B cell (primary cell): ENCODE measurements around the gene SNX19. TPM values are rescaled to one million over a fixed set of nuclear protein-coding genes. Genes with fewer than 3 reads are reported as not detected.

Experiments used
- ATAC-seq: fragments of 200-7000 bp; cut with Tn5 transposase; one replicate; pipeline ENCODE4 v1.10.0; 2021; ENCODE audit warnings: low read depth, mild to moderate bottlenecking, moderate number of reproducible peaks, moderate library complexity
- CTCF ChIA-PET: fragments of 350-600 bp; sonication (Branson Sonifier 250); formaldehyde crosslinking; loops from one replicate; lab custom pipeline; 2021; ENCODE audit warnings: antibody characterized with exemption, inconsistent platforms; lab: Charles Lee
- POLR2A ChIA-PET: fragments of 350-600 bp; sonication (Branson Sonifier 250); formaldehyde crosslinking; loops from one replicate; lab custom pipeline; 2021; ENCODE audit warnings: antibody characterized with exemption; lab: Charles Lee
- DNase-seq: peaks from one replicate; pipeline ENCODE4 v3.0.0; 2013
- H2AFZ ChIP-seq: 2 replicates; pipeline ENCODE4 v1.6.1; 2012; ENCODE audit warnings: mild to moderate bottlenecking, low read depth, low read length; ENCODE audit not compliant: insufficient read depth, poor library complexity, severe bottlenecking
- H3K27ac ChIP-seq, 2 donors: 1 replicate in 1 of 2; 2 replicates in 1 of 2; pipeline ENCODE4 v1.5.1; 2012 to 2013; ENCODE audit warnings: low read length in 2 of 2, mild to moderate bottlenecking in 2 of 2, moderate library complexity in 1 of 2
- H3K27me3 ChIP-seq, 4 experiments: fragments of 200-600 bp in 1 of 4; sonication (generic) in 1 of 4; replicated peaks in 1 of 4; 1 replicate in 2 of 4; 2 replicates in 2 of 4; pipeline versions ENCODE4 v1.6.1 to v1.7.0; 2013 to 2016; ENCODE audit warnings: low read length in 3 of 4, mild to moderate bottlenecking in 2 of 4, mixed read lengths in 1 of 4, moderate library complexity in 1 of 4; ENCODE audit not compliant: insufficient read depth in 4 of 4, control insufficient read depth in 3 of 4; ENCODE audit errors: control extremely low read depth in 1 of 4
- H3K36me3 ChIP-seq, 2 experiments: replicated peaks in 1 of 2; 1 replicate in 1 of 2; 2 replicates in 1 of 2; pipeline versions ENCODE4 v1.6.1 to v1.7.1; 2013; ENCODE audit warnings: low read length in 1 of 2; ENCODE audit not compliant: insufficient read depth in 2 of 2, control insufficient read depth in 1 of 2; ENCODE audit errors: control extremely low read depth in 1 of 2, extremely low read depth in 1 of 2
- H3K4me1 ChIP-seq, 2 donors: fragments of 200-600 bp in 1 of 2; sonication (generic) in 1 of 2; 1 replicate in 1 of 2; 2 replicates in 1 of 2; pipeline versions ENCODE4 v1.5.1 to v1.6.1; 2013 to 2017; ENCODE audit warnings: low read length in 2 of 2; ENCODE audit not compliant: control insufficient read depth in 2 of 2, insufficient read depth in 2 of 2
- H3K4me2 ChIP-seq: replicated peaks from 2 replicates; pipeline ENCODE3; 2012; ENCODE audit warnings: mild to moderate bottlenecking, low read depth, low read length; ENCODE audit not compliant: poor library complexity, severe bottlenecking
- H3K4me3 ChIP-seq, 5 experiments: fragments of 200-600 bp in 1 of 5; sonication (generic) in 1 of 5; 1 replicate in 3 of 5; 2 replicates in 2 of 5; pipeline versions ENCODE4 v1.5.1 to v1.7.0; 2011 to 2016; ENCODE audit warnings: low read length in 4 of 5, mild to moderate bottlenecking in 4 of 5, low read depth in 2 of 5, control low read depth in 1 of 5, moderate library complexity in 1 of 5; ENCODE audit not compliant: insufficient read depth in 1 of 5; ENCODE audit errors: control extremely low read depth in 1 of 5, extremely low read depth in 1 of 5
- H3K79me2 ChIP-seq: fragments of 200-600 bp; sonication (generic); one replicate; pipeline ENCODE4 v1.6.0; 2016; ENCODE audit warnings: low read length; ENCODE audit not compliant: control insufficient read depth, insufficient read depth
- H3K9ac ChIP-seq: fragments of 200-600 bp; sonication (generic); 2 replicates; pipeline ENCODE4 v1.6.1; 2017; ENCODE audit warnings: mild to moderate bottlenecking, low read length, moderate library complexity
- H3K9me3 ChIP-seq, 3 donors: one replicate each; pipeline versions ENCODE4 v1.6.1 to v1.7.1; 2013; ENCODE audit warnings: low read length in 2 of 3; ENCODE audit not compliant: control insufficient read depth in 2 of 3, insufficient read depth in 1 of 3; ENCODE audit errors: control extremely low read depth in 1 of 3
- H4K20me1 ChIP-seq: 2 replicates; pipeline ENCODE4 v1.6.0; 2012; ENCODE audit warnings: mild to moderate bottlenecking, low read length; ENCODE audit not compliant: insufficient read depth, control insufficient read depth, poor library complexity, severe bottlenecking
- H3K27ac Mint-ChIP-seq: one replicate; pipeline ENCODE4 v1.8.0; 2021; ENCODE audit warnings: mixed read lengths
- H3K27me3 Mint-ChIP-seq: one replicate; pipeline ENCODE4 v1.8.0; 2021; ENCODE audit warnings: mixed read lengths
- H3K4me1 Mint-ChIP-seq: one replicate; pipeline ENCODE4 v1.8.0; 2021; ENCODE audit warnings: mixed read lengths
- H3K4me3 Mint-ChIP-seq: one replicate; pipeline ENCODE4 v1.8.0; 2021; ENCODE audit warnings: mixed read lengths
- H3K9me3 Mint-ChIP-seq: one replicate; pipeline ENCODE4 v1.8.0; 2022; ENCODE audit warnings: mixed read lengths; ENCODE audit not compliant: insufficient read depth
- EZH2 ChIP-seq: IDR thresholded peaks from 2 replicates; pipeline ENCODE4 v1.6.1; 2012; ENCODE audit warnings: borderline replicate concordance, low read depth, mild to moderate bottlenecking, moderate library complexity, low read length; ENCODE audit not compliant: insufficient read depth, poor library complexity, severe bottlenecking
- WGBS: methylation state at CpG from one replicate; pipeline ENCODE4 v1.1.5; 2013; ENCODE audit warnings: missing lambda C conversion rate; ENCODE audit not compliant: insufficient coverage; 5-methylcytosine and 5-hydroxymethylcytosine counted together
- intact Hi-C: fragments of 100-400 bp; cut with micrococcal nuclease; formaldehyde crosslinking; loops from one replicate; pipeline ENCODE4 v1.10.0; 2022
- polyA plus RNA-seq: library from polyadenylated mRNA; depleted of rRNA; stranded (reverse); fragments of >200 nt; gene quantifications from 2 replicates; pipeline ENCODE4 v1.2.3, GENCODE V29; 2012
- total RNA-seq, 2 donors: library from RNA; stranded (reverse); fragments of 120-200 nt in 1 of 2; gene quantifications; 1 replicate in 1 of 2; 2 replicates in 1 of 2; pipeline versions ENCODE4 v1.2.3 to v1.2.4, GENCODE V29; 2013 to 2022
- TF ChIP-seq, protein P1 (sequence below): fragments of 200-600 bp; IDR thresholded peaks from one replicate; pipeline ENCODE4 v1.8.0; 2022; ENCODE audit warnings: antibody characterized with exemption, mild to moderate bottlenecking

SNX19 gene
- total and polyA plus RNA-seq, 2 donors (not counting 1 experiment from before 2014, with no cell fraction given), result 24.2 to 74.0 TPM

DNA sequence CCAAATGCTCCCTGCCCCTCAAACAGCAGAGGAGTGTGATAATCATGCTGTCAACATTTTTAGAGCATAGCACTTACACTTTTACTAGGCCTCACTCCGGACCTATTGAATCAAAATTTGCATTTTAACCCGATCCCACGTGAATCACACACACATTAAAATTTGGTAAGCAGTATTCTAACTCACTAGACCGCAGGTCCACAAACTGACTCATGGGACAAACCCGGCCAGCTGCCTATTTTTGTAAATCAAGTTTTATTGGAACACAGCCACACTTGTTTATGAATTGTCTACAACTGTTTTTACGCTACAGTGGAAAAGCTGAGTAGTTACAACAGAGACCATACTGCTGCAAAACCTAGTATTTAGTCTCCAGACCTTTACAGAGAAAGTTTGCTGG lies 43.3 kb downstream of the SNX19 start:
- DNase-seq (no peak), ATAC-seq (no peak)
- H3K4me2 ChIP-seq, result no peak overlapping the region
- no peaks in the 10 kb centered on the region for H3K9me3 ChIP-seq
- H3K4me3 ChIP-seq, result no peak overlapping the region
- H3K79me2 ChIP-seq, result no peaks in the 10 kb centered on the region
- no peak overlapping the region for H3K4me3 Mint-ChIP-seq
- H3K36me3 ChIP-seq, result peaks cover 19 to 50% of the 10 kb centered on the region in 2 experiments
- 93% methylated on average over 6 of the region's 6 CpGs for WGBS
- CTCF ChIA-PET, result no interaction called here
- H3K27ac ChIP-seq, result no peak overlapping the region
- no peak for TF ChIP-seq EZH2
- TF ChIP-seq, protein P1, sequence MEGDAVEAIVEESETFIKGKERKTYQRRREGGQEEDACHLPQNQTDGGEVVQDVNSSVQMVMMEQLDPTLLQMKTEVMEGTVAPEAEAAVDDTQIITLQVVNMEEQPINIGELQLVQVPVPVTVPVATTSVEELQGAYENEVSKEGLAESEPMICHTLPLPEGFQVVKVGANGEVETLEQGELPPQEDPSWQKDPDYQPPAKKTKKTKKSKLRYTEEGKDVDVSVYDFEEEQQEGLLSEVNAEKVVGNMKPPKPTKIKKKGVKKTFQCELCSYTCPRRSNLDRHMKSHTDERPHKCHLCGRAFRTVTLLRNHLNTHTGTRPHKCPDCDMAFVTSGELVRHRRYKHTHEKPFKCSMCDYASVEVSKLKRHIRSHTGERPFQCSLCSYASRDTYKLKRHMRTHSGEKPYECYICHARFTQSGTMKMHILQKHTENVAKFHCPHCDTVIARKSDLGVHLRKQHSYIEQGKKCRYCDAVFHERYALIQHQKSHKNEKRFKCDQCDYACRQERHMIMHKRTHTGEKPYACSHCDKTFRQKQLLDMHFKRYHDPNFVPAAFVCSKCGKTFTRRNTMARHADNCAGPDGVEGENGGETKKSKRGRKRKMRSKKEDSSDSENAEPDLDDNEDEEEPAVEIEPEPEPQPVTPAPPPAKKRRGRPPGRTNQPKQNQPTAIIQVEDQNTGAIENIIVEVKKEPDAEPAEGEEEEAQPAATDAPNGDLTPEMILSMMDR, result no peak
- no peak overlapping the region for H3K27ac Mint-ChIP-seq
- H2AFZ ChIP-seq, result no peak overlapping the region
- intact Hi-C loops, result no loop called here
- no peaks in the 10 kb centered on the region for H3K9me3 Mint-ChIP-seq
- no peaks in the 10 kb centered on the region for H3K4me1 ChIP-seq
- no peaks in the 10 kb centered on the region for H3K4me1 Mint-ChIP-seq
- no peak overlapping the region for H3K9ac ChIP-seq
- H3K27me3 ChIP-seq, result no peaks in the 10 kb centered on the region
- POLR2A ChIA-PET, result no interaction called here
- H4K20me1 ChIP-seq, result no peaks in the 10 kb centered on the region
- no peaks in the 10 kb centered on the region for H3K27me3 Mint-ChIP-seq

DNA sequence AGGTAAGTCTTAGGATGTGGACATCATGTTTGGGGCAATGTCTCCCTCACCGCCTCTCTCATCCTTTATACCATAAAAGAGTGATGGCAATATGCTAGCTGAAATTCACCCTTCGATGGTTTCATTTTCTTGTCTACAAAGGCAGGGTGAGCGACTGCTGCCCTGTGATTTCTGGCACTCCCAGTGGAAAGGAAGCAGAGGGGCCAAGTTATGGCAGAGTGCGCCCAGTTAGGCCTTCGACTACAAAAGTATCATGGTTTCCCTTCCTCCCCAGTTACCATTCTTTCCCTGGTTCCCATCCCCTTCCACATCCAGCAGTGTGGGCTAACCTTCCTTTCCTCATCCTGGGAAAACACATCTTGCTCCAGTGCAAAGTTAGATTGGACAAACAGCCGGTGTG lies 43.8 kb downstream of the SNX19 start:
- peaks cover 18 to 46% of the 10 kb centered on the region in 2 experiments for H3K36me3 ChIP-seq
- intact Hi-C loops, result no loop called here
- H3K4me2 ChIP-seq, result no peak overlapping the region
- ATAC-seq, result no peak
- H3K9me3 Mint-ChIP-seq, result no peaks in the 10 kb centered on the region
- H4K20me1 ChIP-seq, result no peaks in the 10 kb centered on the region
- CTCF ChIA-PET, result interaction anchor here (3.0 kb wide), 1 partner anchor 10 kb away, joined by 14 read pairs; no protein-coding TSS in a partner anchor
- no peaks in the 10 kb centered on the region for H3K4me1 Mint-ChIP-seq
- H3K4me3 ChIP-seq, result no peak overlapping the region
- no peaks in the 10 kb centered on the region for H3K27me3 Mint-ChIP-seq
- POLR2A ChIA-PET, result no interaction called here
- H3K27ac Mint-ChIP-seq, result no peak overlapping the region
- H3K4me3 Mint-ChIP-seq, result no peak overlapping the region
- H3K27ac ChIP-seq, result no peak overlapping the region
- H3K27me3 ChIP-seq, result no peaks in the 10 kb centered on the region
- H3K9ac ChIP-seq, result no peak overlapping the region
- no peaks in the 10 kb centered on the region for H3K4me1 ChIP-seq
- TF ChIP-seq EZH2, result no peak
- TF ChIP-seq, protein P1, result no peak
- no peak overlapping the region for H2AFZ ChIP-seq
- no peak for DNase-seq
- H3K9me3 ChIP-seq, result no peaks in the 10 kb centered on the region
- WGBS, result 75% methylated on average over 5 of the region's 6 CpGs
- no peaks in the 10 kb centered on the region for H3K79me2 ChIP-seq
